ENCODE results near the gene NTNG2. TPM values are rescaled to one million over a fixed set of nuclear protein-coding genes. Genes with fewer than 3 reads are reported as not detected.

Gene NTNG2
- total and polyA plus RNA-seq, 2 donors (not counting 3 experiments of a cell fraction or from before 2014, with no cell fraction given), result 0.08 to 0.88 TPM

- FAIRE-seq, result no peak
- Histone ChIP-seq H3K9ac (replicated peaks; ENCODE audit: extremely low read depth, insufficient read depth, low read length) (no peak overlapping the region), H3K27ac (ENCODE audit: insufficient read depth, low read depth, low read length) (no peak overlapping the region), H3K36me3 (ENCODE audit: control insufficient read depth in 2 of 2, extremely low read depth in 1 of 2, insufficient read depth in 2 of 2, low read length in 2 of 2) (no peaks in the 10 kb centered on the region), H3K4me1 (ENCODE audit: control insufficient read depth, extremely low read depth, insufficient read depth, low read length) (peaks cover 6% of the 10 kb centered on the region), H3K9me1 (replicated peaks; ENCODE audit: control insufficient read depth, extremely low read depth, insufficient read depth, low read length) (no peaks in the 10 kb centered on the region), H3K4me2 (ENCODE audit: insufficient read depth, low read length) (no peak overlapping the region), H3K27me3 (ENCODE audit: control insufficient read depth in 2 of 2, insufficient read depth in 2 of 2, low read length in 2 of 2) (peaks cover 3 to 5% of the 10 kb centered on the region in 2 experiments), H3K79me2 (ENCODE audit: control insufficient read depth, insufficient read depth, low read length) (no peaks in the 10 kb centered on the region), H3K9me3 (replicated peaks; ENCODE audit: control insufficient read depth, insufficient read depth, low read length) (no peaks in the 10 kb centered on the region), H3K4me3 (replicated peaks in 1 of 3; ENCODE audit: insufficient read depth in 1 of 3, low read depth in 1 of 3, low read length in 3 of 3) (no peak overlapping the region), H2AFZ (ENCODE audit: low read depth, low read length) (no peak overlapping the region), H4K20me1 (replicated peaks; ENCODE audit: control insufficient read depth, extremely low read depth, insufficient read depth, low read length) (no peaks in the 10 kb centered on the region)
- dilution Hi-C loops (cut with MboI; ENCODE audit: extremely low pct_ligation_motif_present, low sequenced_read_pairs), result no loop called here
- DNase-seq (ENCODE audit: low read depth, low spot score), result no peak
- BruUV-seq (replicated peaks), result no TSS peak
- TF ChIP-seq, protein P1, sequence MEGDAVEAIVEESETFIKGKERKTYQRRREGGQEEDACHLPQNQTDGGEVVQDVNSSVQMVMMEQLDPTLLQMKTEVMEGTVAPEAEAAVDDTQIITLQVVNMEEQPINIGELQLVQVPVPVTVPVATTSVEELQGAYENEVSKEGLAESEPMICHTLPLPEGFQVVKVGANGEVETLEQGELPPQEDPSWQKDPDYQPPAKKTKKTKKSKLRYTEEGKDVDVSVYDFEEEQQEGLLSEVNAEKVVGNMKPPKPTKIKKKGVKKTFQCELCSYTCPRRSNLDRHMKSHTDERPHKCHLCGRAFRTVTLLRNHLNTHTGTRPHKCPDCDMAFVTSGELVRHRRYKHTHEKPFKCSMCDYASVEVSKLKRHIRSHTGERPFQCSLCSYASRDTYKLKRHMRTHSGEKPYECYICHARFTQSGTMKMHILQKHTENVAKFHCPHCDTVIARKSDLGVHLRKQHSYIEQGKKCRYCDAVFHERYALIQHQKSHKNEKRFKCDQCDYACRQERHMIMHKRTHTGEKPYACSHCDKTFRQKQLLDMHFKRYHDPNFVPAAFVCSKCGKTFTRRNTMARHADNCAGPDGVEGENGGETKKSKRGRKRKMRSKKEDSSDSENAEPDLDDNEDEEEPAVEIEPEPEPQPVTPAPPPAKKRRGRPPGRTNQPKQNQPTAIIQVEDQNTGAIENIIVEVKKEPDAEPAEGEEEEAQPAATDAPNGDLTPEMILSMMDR (IDR thresholded peaks at IDR 0.05; ENCODE audit: extremely low read depth in 1 of 2, insufficient read depth in 1 of 2, low read depth in 1 of 2, low read length in 2 of 2), result no peak
- no peak for TF ChIP-seq POLR2A (IDR thresholded peaks at IDR 0.05; ENCODE audit: low read depth, low read length)
- TF ChIP-seq MYC (IDR thresholded peaks at IDR 0.05; ENCODE audit: low read depth, low read length), result no peak
- no peak for TF ChIP-seq JUN (IDR thresholded peaks at IDR 0.05; ENCODE audit: borderline replicate concordance, insufficient read depth, insufficient read length, low read depth)
- TF ChIP-seq POLR2AphosphoS5 (IDR thresholded peaks at IDR 0.05; ENCODE audit: insufficient read depth, low read depth, low read length), result no peak
- TF ChIP-seq FOS (IDR thresholded peaks at IDR 0.05; ENCODE audit: borderline replicate concordance, insufficient read depth, low read length), result no peak
- TF ChIP-seq GATA2 (IDR thresholded peaks at IDR 0.05; ENCODE audit: insufficient read depth, insufficient read length, low read depth, low read length), result no peak
- TF ChIP-seq, protein P2, sequence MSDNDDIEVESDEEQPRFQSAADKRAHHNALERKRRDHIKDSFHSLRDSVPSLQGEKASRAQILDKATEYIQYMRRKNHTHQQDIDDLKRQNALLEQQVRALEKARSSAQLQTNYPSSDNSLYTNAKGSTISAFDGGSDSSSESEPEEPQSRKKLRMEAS (IDR thresholded peaks at IDR 0.05; ENCODE audit: insufficient read depth, insufficient read length), result no peak
- intact Hi-C loops (cut with micrococcal nuclease), result no loop called here
- POLR2A ChIA-PET, result no interaction called here
- CTCF ChIA-PET, result interaction anchor here (1.0 to 6.1 kb wide), 2 partner anchors 9 to 24 kb away, joined by 4 to 54 read pairs; no protein-coding TSS in a partner anchor
These were observed 32.6 kb downstream of the NTNG2 start for GRCh38 chr9:132194508-132194907.
